K562 (cell line): ENCODE data around the gene PHETA1. TPM values are rescaled to one million over a fixed set of nuclear protein-coding genes. Genes with fewer than 3 reads are reported as not detected.
A peak's percentile ranks its signal among the peaks of the same experiment; 100 is the strongest.
"Not testable (repeated sequence)": the region's sequence is repeated elsewhere in the genome, so short reads cannot be mapped to it uniquely, and the experiment has no call there.

Experiments used
- ATAC-seq: fragments of 200-7000 bp; cut with Tn5 transposase; 3 replicates; pipeline ENCODE4 v1.9.1; 2020; ENCODE audit warnings: moderate library complexity
- BruUV-seq: library from RNA; stranded (reverse); fragments of 400-500 nt; replicated peaks from 2 replicates; lab custom pipeline; 2021; lab: Mats Ljungman, UMichigan
- CTCF ChIA-PET: fragments of 300-600 bp; formaldehyde crosslinking; extraction: SDS; loops from one replicate; lab custom pipeline; 2021; ENCODE audit warnings: low intra/inter-chr PET ratio; lab: Yijun Ruan, JAX
- POLR2A ChIA-PET: fragments of 300-600, 350-650 bp; sonication (Branson Sonifier 250); formaldehyde crosslinking; extraction: SDS; loops from one replicate; lab custom pipeline; 2021; ENCODE audit warnings: antibody characterized with exemption, inconsistent platforms; lab: Yijun Ruan, JAX
- DNase-seq, 4 experiments: peaks; one replicate each; pipeline versions ENCODE4 v3.0.0 to v3.0.0-alpha.2; 2011 to 2018; ENCODE audit warnings: low spot score in 3 of 4, mixed read lengths in 3 of 4; ENCODE audit errors: extremely low read depth in 1 of 4
- FAIRE-seq: peaks from 2 replicates; lab custom pipeline; 2011; peaks lifted over from hg19 to GRCh38; lab: Jason Lieb, UNC
- H2AFZ ChIP-seq: 2 replicates; pipeline ENCODE4 v1.6.0; 2011; ENCODE audit warnings: low read depth, low read length, control low read depth, inconsistent platforms
- H3K27ac ChIP-seq: fragments of 200-600 bp; 3 replicates; pipeline ENCODE4 v1.8.0; 2011; ENCODE audit warnings: low read depth, mild to moderate bottlenecking, control low read depth, inconsistent platforms, low read length, moderate library complexity, mixed read lengths; ENCODE audit errors: extremely low read depth
- H3K27me3 ChIP-seq, 2 experiments: fragments of 300-600 bp in 1 of 2; 2 replicates in 1 of 2; 3 replicates in 1 of 2; pipeline versions ENCODE4 v1.6.0 to v1.8.0; 2011; ENCODE audit warnings: inconsistent platforms in 2 of 2, low read length in 2 of 2, mild to moderate bottlenecking in 1 of 2, mixed read lengths in 1 of 2, moderate library complexity in 1 of 2; ENCODE audit not compliant: control insufficient read depth in 2 of 2, insufficient read depth in 2 of 2
- H3K36me3 ChIP-seq: fragments of 300-600 bp; 3 replicates; pipeline ENCODE4 v1.8.0; 2011; ENCODE audit warnings: mild to moderate bottlenecking, low read length, inconsistent platforms; ENCODE audit not compliant: control insufficient read depth, insufficient read depth
- H3K4me1 ChIP-seq, 2 experiments: fragments of 200-600 bp in 1 of 2; replicated peaks in 1 of 2; 2 replicates in 1 of 2; 3 replicates in 1 of 2; pipeline versions ENCODE4 v1.5.1 to v1.8.0; 2011; ENCODE audit warnings: inconsistent platforms in 2 of 2, low read length in 2 of 2, mild to moderate bottlenecking in 1 of 2, mixed read lengths in 1 of 2, moderate library complexity in 1 of 2; ENCODE audit not compliant: control insufficient read depth in 2 of 2, insufficient read depth in 2 of 2
- H3K4me2 ChIP-seq: 2 replicates; pipeline ENCODE4 v1.6.1; 2011; ENCODE audit warnings: low read length, control low read depth, inconsistent platforms, mixed read lengths; ENCODE audit not compliant: insufficient read depth
- H3K4me3 ChIP-seq: fragments of 200-600 bp; sonication (generic), shearing (Covaris generic); 2 replicates; pipeline ENCODE4 v1.5.1; 2016; ENCODE audit warnings: control low read depth, inconsistent platforms
- H3K79me2 ChIP-seq: fragments of 200-600 bp; 3 replicates; pipeline ENCODE4 v1.8.0; 2011; ENCODE audit warnings: low read length, inconsistent platforms; ENCODE audit not compliant: control insufficient read depth, insufficient read depth
- H3K9ac ChIP-seq, 2 experiments: 2 replicates each; pipeline versions ENCODE4 v1.6.0 to v1.6.1; 2011; ENCODE audit warnings: low read depth in 2 of 2, low read length in 2 of 2, control low read depth in 1 of 2, inconsistent platforms in 1 of 2, mild to moderate bottlenecking in 1 of 2, mixed read lengths in 1 of 2; ENCODE audit not compliant: insufficient read depth in 1 of 2
- H3K9me1 ChIP-seq: one replicate; pipeline ENCODE4 v1.6.0; 2011; ENCODE audit warnings: inconsistent platforms, mild to moderate bottlenecking, low read length, moderate library complexity; ENCODE audit not compliant: control insufficient read depth, insufficient read depth
- H3K9me3 ChIP-seq: replicated peaks from 2 replicates; pipeline ENCODE4 v1.5.1; 2011; ENCODE audit warnings: low read depth, low read length, inconsistent platforms; ENCODE audit not compliant: control insufficient read depth, insufficient read depth
- H4K20me1 ChIP-seq: replicated peaks from 2 replicates; pipeline ENCODE4 v1.6.1; 2011; ENCODE audit warnings: low read length, inconsistent platforms, mixed read lengths; ENCODE audit not compliant: control insufficient read depth, insufficient read depth
- DACH1 ChIP-seq: fragments of 450-650 bp; IDR thresholded peaks from 2 replicates; pipeline ENCODE4 v1.6.1; 2018; ENCODE audit not compliant: partially characterized antibody
- HLTF ChIP-seq: fragments of 450-650 bp; IDR thresholded peaks from 2 replicates; pipeline ENCODE4 v1.6.1; 2016
- MCM7 ChIP-seq, 2 experiments: fragments of 450-650 bp; IDR thresholded peaks; 2 replicates each; pipeline ENCODE4 v1.6.1; 2016 to 2018
- MLLT1 ChIP-seq, 2 experiments: fragments of 450-650 bp; IDR thresholded peaks; 2 replicates each; pipeline ENCODE4 v1.6.1; 2016
- PHB2 ChIP-seq: fragments of 450-650 bp; IDR thresholded peaks from 2 replicates; pipeline ENCODE4 v1.6.1; 2017; ENCODE audit warnings: low read depth
- PRDM10 ChIP-seq: fragments of 450-650 bp; IDR thresholded peaks from 2 replicates; pipeline ENCODE4 v1.6.1; 2018; ENCODE audit not compliant: partially characterized antibody
- SMARCA4 ChIP-seq: fragments of 450-650 bp; IDR thresholded peaks from 2 replicates; pipeline ENCODE4 v1.6.1; 2016
- SMARCA5 ChIP-seq: fragments of 450-650 bp; IDR thresholded peaks from 2 replicates; pipeline ENCODE4 v1.6.1; 2016
- ZBTB5 ChIP-seq: fragments of 450-650 bp; IDR thresholded peaks from 2 replicates; pipeline ENCODE4 v1.6.1; 2017; ENCODE audit warnings: antibody characterized with exemption
- ZNF512 ChIP-seq: IDR thresholded peaks from 2 replicates; pipeline ENCODE4 v1.6.1; 2016; ENCODE audit warnings: missing genetic modification characterization, missing compliant biosample characterization
- WGBS: fragments of 100-300 bp; shearing (Covaris generic); methylation state at CpG from one replicate; pipeline ENCODE4 v1.1.6; 2016; ENCODE audit warnings: low coverage, mixed read lengths; ENCODE audit not compliant: insufficient coverage; ENCODE audit errors: missing lambda C conversion rate; 5-methylcytosine and 5-hydroxymethylcytosine counted together
- in situ Hi-C: fragments of 300-500 bp; cut with MboI; formaldehyde crosslinking; loops from 4 replicates; pipeline ENCODE4 v1.15.0; 2018; ENCODE audit warnings: inconsistent platforms, mixed read lengths
- intact Hi-C: fragments of 100-400 bp; cut with micrococcal nuclease; formaldehyde crosslinking; loops from 2 replicates; pipeline ENCODE4 v1.14.2; 2022
- polyA plus RNA-seq, 8 experiments: library from polyadenylated mRNA; depleted of rRNA in 4 of 8; stranded (reverse) in 5 of 8; unstranded in 3 of 8; fragments of >200 nt; fragmentation: Nextera tagmentation in 2 of 8; fragmentation: Illumina TruSeq in 1 of 8; extraction: Ambion mirVana in 2 of 8; extraction: Trizol in 1 of 8; gene quantifications; 2 replicates each; pipeline versions ENCODE4 v1.2.1 to v1.2.3, GENCODE V29; 2011 to 2014; ENCODE audit warnings: inconsistent platforms in 1 of 8, missing spikeins in 1 of 8
- total RNA-seq, 7 experiments: library from RNA; depleted of rRNA in 6 of 7; stranded (reverse); fragments of >200 nt in 6 of 7; fragmentation: Illumina TruSeq in 2 of 7; extraction: Trizol in 2 of 7; gene quantifications; 2 replicates each; pipeline versions ENCODE4 v1.2.1 to v1.2.3, GENCODE V29; 2011 to 2021; ENCODE audit warnings: low replicate concordance in 1 of 7

PHETA1 gene
- total and polyA plus RNA-seq, 9 of the 15 experiments (the other 6 are each of a cell fraction or from before 2014, with no cell fraction given) = 0.03 to 12.4 (median 3.0) TPM

DNA sequence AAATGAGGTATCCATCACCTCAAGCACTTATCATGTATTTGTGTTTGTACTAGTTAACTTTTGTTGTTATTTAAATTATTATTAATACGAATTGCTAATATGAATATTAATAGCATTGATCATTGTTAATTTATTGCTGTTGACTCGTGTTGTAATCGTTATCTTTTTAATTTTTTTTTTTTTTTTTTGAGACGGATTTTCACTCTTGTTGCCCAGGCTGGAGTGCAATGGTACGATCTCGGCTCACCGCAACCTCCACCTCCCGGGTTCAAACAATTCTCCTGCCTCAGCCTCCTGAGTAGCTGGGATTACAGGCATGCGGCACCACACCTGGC is 33.6 kb upstream of the PHETA1 start:
- H3K27me3 ChIP-seq, POLR2A ChIA-PET, FAIRE-seq, H3K9ac ChIP-seq, ATAC-seq, intact Hi-C loops, BruUV-seq, in situ Hi-C loops, H2AFZ ChIP-seq, H3K9me3 ChIP-seq, H4K20me1 ChIP-seq, H3K27ac ChIP-seq, H3K4me3 ChIP-seq, H3K4me2 ChIP-seq, DNase-seq, H3K36me3 ChIP-seq, H3K9me1 ChIP-seq: not testable (repeated sequence)
- CTCF ChIA-PET = interaction anchor here (1.7 kb wide), 1 partner anchor 49 kb away, joined by 8 read pairs; no protein-coding TSS in a partner anchor
- H3K4me1 ChIP-seq = peaks cover 31 to 49% of the 10 kb centered on the region in 2 experiments; a peak in 4 of 5 replicates
- peaks cover 17% of the 10 kb centered on the region for H3K79me2 ChIP-seq
- TF ChIP-seq SMARCA4 (peak; percentile 16; the same call in 1 of the 2 replicates), PRDM10 (peak; percentile 28), ZBTB5 (peak; percentile 53; the same call in 1 of the 2 replicates), PHB2 (0 out of 2 replicates have a peak, but pooled peaks have one; percentile 38), MLLT1 (IDR thresholded peaks at IDR 0.05) (peak in 1 of 2 experiments; percentile 11; a peak in 1 of 4 replicates), DACH1 (peak; percentile 76), HLTF (0 out of 2 replicates have a peak, but pooled peaks have one; percentile 51), SMARCA5 (peak; percentile 63), ZNF512 (tag) (0 out of 2 replicates have a peak, but pooled peaks have one; percentile 28), MCM7 (IDR thresholded peaks at IDR 0.05) (peak in 1 of 2 experiments; percentile 90; a peak in 1 of 4 replicates)
- 70% methylated on average over 7 of the region's 9 CpGs for WGBS
